K562 treated with DMSO at 1 percent for 12 hours (cell line): Measurements from ENCODE around the gene PPOX. TPM values are rescaled to one million over a fixed set of nuclear protein-coding genes. Genes with fewer than 3 reads are reported as not detected.

Source experiments
- total RNA-seq: library from RNA; unstranded; fragments of 300-600 nt; gene quantifications from 2 replicates; pipeline ENCODE4 v1.2.3, GENCODE V29; 2022; ENCODE audit not compliant: insufficient read depth

Gene PPOX
- total RNA-seq, result 29.1 and 35.6 TPM in 2 replicates

DNA sequence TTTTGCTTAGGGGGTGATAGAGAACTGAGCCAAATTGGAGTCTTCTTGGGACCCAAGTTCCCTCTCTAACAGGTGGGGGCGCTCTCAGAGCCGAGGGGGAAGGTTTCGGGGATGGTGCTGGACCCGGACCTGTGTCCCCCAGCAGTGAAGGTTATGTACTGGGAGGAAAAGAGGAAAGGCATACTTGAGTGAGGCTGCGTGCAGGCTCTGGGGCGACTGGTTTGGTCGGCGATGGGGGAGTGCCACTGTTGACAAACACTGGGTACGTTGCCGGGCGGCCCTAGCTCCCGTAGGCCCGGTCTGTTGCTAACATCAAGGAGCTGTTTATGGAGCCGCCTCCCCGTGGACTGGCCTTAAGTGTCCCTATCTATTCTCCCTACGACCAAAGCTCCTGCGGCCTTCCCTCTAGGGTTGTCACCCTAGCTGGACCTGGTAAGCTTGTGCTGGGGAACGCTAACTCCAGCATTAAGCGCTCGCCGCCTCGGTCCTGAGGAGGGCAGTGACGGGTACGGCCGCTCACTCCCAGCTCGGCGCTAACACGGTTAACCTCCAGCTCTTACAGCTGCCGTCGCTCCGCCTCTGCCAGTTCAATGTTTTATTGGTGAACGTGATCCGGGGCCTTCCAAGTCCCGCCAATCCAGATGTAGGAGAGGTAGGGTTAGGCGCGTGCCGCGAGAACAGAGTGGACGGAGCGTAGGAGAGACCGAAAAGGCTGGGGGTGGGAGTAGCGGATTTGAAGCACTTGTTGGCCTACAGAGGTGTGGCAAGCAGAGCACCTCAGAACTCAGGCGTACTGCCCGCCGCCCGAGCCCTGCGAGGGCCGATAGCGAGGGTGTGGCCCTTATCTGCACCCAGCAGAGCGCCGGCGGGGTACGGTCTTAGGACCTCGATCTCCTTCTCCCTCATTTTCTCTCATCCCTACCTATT is at the start of gene PPOX:
TSS of gene PPOX (plus strand) at position 685 of the 927 bp plus-strand sequence. CDS start 422 bp downstream, outside the sequence.

DNA sequence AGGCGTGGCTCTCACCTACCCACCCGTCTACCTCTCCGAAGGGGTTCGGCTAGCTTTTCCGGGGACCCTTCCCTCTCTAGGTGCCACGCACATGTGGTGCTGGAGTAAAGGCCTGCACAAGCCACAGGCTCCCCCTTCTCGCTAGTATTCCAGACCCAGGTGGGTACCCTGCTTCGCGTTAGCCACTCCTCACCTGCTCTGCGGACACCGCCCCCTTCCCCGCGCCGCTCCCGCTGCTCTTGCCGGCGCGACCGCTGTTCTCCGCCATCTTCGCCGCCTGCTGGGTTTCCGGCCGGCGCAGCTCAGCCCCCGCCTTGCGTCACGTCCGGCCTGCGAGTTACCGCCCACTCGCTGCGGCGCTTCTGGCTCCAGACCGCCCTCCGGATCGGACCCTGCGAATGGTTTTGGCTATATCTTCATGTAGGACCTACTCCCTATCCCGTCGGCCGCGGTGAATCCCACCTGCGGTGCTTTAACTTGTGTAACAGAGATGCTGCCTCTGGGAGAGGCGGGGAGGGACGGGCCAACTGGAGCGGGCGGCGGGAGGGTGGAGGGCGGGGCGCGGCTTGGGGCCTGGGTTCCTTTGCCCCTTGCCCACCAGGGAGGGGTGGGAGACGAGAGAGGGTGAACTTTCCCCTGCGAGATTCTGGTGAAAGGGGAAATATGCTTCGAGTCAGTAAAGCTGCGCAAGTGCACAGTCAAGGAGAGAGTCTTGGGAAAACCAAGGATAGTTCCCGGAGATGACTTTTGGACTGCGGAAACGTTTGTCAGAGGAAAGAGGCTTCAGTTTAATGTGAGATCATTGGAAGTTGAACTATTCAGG is 48.3 kb upstream of the PPOX start, which contains the start of the genes NIT1 and PFDN2:
TSS of gene NIT1 (plus strand) at position 347 of the 823 bp plus-strand sequence. CDS start at position 419, 72 bp downstream.
TSS of gene PFDN2 (minus strand) at position 279 of the 823 bp plus-strand sequence. CDS start at position 268, 11 bp downstream.

DNA sequence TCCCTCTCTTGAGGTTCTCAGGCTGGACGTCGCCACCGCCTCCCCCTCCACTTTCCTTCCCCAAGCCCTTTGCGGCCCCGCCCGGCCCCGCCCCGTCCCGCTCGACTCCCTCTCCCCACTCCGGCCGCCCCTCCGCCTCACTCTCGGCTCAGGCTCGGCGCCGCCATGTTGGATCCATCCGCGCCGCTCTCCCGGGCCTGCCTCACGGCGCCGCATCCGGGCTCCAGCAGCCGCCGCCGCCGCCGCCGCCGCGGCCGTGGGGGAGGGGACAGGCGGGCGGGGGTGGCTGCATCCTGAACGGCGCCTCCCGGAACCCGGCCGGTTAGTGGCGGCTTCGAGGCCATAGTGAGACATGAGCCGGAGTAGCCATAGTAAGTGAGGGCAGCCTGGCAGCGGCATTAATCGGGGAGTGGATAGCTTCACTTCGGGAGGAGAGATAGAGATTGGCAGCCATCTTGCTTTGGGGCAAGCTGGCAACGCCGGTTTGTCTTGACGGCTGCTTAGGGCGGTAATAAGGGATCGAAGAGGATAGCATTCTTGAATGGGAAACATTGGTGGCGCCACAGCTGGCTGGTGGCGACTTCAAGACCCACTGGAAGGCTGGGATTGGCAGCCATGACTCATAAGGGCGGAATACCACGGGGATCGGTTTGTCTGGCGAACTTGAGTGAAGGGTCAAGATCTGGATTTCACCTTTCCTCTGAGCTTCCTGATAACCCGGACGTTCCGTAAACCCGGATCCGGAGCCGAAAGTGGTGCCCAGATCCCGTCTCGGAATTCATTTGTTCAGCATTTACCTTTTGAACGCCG is 33.6 kb upstream of the PPOX start, which contains the start of gene DEDD:
TSS of gene DEDD (minus strand) at position 258 of the 810 bp plus-strand sequence. CDS start 8,205 bp downstream, outside the sequence.

DNA sequence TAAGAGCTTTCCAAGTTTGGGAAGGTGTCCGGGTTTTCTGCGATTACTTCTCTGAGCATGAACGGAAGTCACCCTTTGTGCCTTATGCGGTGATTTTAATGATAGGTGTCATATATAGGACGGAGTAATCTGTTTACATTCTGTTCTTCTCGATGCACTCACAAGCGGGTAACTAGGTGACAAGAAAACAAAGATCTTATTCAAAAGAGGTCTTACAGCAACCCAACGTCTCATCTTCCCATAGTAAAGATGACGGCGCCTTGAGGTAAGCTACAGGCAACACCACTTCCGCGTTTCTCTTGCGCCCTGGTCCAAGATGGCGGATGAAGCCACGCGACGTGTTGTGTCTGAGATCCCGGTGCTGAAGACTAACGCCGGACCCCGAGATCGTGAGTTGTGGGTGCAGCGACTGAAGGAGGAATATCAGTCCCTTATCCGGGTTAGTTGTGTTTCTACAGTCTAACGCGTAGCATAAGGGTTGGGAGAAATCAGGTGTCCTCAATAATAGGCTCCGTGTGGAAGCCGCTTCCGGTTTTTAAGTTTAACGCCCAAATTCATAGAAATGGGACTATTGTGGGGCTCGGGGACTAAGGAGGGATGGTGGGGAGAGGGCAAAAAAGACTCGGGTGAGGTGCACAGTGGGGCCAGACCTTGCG is 12.4 kb upstream of the PPOX start, which contains the start of gene UFC1:
TSS of gene UFC1 (plus strand) at position 297 of the 656 bp plus-strand sequence. CDS start at position 317, 20 bp downstream.

DNA sequence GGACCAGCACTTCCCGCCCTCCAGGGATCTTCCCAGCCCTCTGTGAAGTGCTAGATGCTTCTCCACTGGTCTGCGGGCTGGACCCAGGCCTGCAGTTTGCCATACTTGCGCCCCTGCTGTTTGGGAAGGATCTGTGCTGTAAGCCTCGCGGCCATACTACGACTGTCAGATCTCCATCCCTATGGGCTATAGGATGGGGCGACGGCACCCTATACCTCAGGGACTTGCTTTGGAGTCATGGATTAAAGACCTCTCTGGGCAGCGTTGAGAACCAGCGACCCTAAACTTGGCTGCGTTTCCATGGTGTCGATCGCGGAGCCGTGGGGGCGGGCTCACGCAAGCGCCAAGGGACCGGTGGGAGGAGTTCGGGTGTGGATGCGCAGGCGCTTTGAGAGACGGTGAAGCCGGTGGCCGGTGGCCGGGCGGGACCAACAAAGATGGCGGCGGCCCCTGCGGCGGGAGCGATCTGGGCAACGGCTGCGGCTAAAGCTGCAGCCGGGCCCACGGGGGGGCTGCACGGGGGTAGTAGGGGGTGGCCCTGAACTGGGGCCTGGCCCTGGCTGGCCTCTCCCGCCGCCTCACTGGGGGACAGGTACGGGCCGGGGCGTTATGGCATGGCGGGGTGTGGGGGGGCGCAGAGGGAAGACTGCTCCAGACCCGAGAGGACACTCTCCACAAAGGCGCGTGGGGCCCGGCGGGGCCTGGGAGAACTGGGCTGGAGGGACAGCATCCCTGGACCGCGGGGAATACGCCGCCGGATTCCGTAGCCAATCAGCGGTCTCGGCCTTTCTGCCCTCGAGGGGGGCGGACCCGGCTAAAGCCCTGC is 6.9 kb upstream of the PPOX start, which contains the start of gene USP21:
TSS of gene USP21 (plus strand) at position 414 of the 826 bp plus-strand sequence. CDS start 1,141 bp downstream, outside the sequence.

DNA sequence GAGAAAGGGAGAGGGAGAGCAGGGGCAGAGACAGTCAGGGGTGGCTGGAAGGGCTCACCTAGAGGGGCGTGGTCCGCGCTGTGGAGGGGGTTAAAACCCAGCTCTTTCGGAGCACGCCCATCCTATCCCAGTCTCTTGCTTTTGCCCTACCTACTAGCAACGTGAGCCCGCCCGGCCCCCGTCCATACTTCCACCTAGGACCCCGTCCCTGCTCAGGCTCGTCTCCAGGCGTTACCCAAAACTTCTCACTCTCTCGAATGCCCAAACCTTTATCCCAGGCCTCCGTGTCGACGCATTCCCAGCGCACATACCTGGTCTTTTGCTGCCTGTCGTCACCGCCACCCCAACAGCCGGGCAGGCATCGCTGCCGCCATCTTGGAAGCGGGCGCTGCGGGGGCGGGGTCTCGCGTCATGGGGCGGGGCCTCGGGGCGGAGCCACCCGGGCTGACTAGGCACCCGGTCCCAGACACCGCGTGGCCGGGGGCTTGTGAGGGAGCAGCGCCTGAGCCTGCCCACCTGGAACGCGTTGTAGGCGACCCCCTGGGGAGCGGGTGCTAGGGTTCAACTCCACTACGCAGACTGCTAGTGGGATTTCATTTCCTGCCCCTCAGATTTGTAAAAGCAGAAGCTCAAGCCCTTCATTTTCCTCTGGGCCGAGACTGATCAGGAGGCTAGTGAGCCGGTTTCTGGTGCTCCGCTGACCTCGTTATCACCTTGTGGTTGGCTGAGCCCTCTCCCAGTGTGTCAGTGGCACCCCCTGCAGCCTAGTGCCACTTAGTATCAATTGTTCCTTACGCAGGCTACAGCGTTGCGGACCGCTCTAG is 11.1 kb downstream of the PPOX start, which contains the start of gene B4GALT3:
TSS of gene B4GALT3 (minus strand) at position 396 of the 824 bp plus-strand sequence. CDS start 1,447 bp downstream, outside the sequence.

DNA sequence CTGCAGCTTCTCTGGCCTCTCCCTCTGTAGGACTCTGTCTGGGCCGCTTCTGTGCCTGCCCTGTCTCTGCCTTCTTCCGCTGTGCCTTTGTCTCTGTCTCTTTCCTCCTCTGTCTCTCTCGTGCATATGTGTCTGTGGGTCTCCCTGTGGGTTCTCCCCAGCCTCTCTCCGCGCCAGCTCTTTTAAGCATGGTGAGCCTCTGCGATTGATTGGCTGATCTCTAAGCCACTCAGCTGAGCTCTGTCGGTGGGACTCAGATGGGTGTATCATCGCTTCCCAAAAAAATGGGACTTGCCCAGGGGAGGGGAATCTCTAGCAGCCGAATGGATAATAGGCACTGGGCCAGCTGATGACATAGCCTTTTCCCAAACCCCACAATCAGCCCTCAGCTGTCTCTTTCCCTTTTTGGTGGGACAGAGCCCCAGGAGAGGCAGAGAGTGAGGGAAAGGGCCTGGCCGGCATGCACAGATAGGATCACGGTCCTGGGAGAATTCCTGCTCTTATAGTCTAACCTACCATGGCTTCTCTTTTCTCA is 32.7 kb downstream of the PPOX start, which contains the start of gene ADAMTS4:
TSS of gene ADAMTS4 (minus strand) at position 158 of the 535 bp plus-strand sequence. CDS start 427 bp downstream, outside the sequence.

DNA sequence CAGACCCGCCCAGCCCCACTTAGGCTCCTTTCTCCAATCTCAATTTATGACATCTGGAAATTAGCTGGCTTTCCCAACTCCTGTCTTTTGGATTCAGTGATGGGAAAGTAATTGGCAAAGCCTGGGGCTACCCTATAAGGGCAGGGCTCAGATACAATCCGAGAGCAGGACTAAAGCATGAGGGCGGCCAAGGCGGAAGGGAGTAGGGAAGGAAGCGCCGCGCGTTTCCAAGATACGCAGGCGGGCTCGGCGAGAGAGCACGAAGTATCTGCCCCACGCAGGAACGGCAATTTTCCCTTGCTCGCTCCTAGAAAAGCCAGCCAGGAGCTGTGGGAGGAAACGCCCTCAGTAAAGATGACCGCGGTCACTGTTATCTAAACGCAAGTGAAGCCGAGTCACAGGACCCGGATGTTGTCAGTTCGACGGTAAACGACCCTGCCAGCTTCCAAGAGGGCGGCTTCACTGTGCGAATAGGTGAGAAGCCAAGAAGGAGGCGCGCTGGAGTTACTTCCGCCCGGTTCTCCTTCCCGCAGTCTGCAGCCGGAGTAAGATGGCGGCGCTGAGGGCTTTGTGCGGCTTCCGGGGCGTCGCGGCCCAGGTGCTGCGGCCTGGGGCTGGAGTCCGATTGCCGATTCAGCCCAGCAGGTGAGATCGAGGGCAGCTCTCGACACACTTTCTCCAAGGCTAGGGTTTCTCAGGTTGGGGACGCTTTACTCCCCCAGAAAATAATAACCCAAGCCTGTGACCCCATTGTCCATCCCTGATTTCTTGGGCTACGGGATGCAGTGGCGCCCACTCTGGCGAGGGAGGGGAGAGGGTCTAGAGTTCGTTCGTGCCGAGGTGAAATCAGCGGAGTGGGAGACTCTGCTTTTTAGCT is 35.8 kb downstream of the PPOX start, which contains the start of gene NDUFS2:
TSS of gene NDUFS2 (plus strand) at position 532 of the 877 bp plus-strand sequence. CDS start at position 551, 19 bp downstream.

DNA sequence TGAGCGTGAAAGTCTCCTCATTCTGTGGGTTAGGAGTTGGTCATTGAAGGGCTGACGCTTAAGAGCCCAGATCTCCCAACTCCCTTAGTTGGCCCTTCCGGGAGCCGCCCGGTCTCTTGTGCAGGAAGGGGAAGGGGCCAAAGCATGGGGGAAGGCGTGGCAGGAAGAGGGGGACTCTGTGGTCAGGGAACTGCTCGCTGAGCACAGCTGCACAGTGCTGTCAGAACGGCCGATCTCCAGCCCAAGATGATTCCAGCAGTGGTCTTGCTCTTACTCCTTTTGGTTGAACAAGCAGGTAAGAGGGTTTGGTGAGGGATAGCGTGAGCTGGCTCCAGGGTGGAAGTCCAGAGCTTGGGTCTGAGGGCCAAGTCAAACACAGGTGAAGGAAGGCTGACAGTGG is 48.9 kb downstream of the PPOX start, which contains the start of gene FCER1G:
TSS of gene FCER1G (plus strand) at position 220 of the 400 bp plus-strand sequence. CDS start at position 247, 27 bp downstream.

Other genes with a start within 250 kb of the PPOX start
- not detected in 2 replicates for gene ITLN2, start 211.6 kb upstream of the PPOX start, total RNA-seq
- 30.3 and 70.7 TPM in 2 replicates for gene F11R, start 145.3 kb upstream of the PPOX start, total RNA-seq
- 2.0 TPM in 1 of 2 replicates, not detected in the other for gene TSTD1, start 127.5 kb upstream of the PPOX start, total RNA-seq
- 60.5 and 62.8 TPM in 2 replicates for gene USF1, start 120.4 kb upstream of the PPOX start, total RNA-seq
- not detected in 2 replicates for gene ARHGAP30, start 96.5 kb upstream of the PPOX start, total RNA-seq
- not detected in 2 replicates for gene NECTIN4, start 76.9 kb upstream of the PPOX start, total RNA-seq
- gene KLHDC9, start 68.1 kb upstream of the PPOX start, total RNA-seq, result not detected in 2 replicates
- 159 and 181 TPM in 2 replicates for gene PFDN2, start 48.4 kb upstream of the PPOX start, total RNA-seq
- 33.4 and 47.9 TPM in 2 replicates for gene NIT1, start 48.3 kb upstream of the PPOX start, total RNA-seq
- gene DEDD, start 33.8 kb upstream of the PPOX start, total RNA-seq, result 21.0 and 35.0 TPM in 2 replicates
- 87.4 and 100 TPM in 2 replicates for gene UFC1, start 12.4 kb upstream of the PPOX start, total RNA-seq
- 19.1 and 27.5 TPM in 2 replicates for gene USP21, start 6.9 kb upstream of the PPOX start, total RNA-seq
- gene B4GALT3, start 11.1 kb downstream of the PPOX start, total RNA-seq, result 64.7 and 86.5 TPM in 2 replicates
- 1.3 and 1.7 TPM in 2 replicates for gene ADAMTS4, start 32.6 kb downstream of the PPOX start, total RNA-seq
- gene NDUFS2, start 35.9 kb downstream of the PPOX start, total RNA-seq, result 91.5 and 101 TPM in 2 replicates
- gene FCER1G, start 48.9 kb downstream of the PPOX start, total RNA-seq, result 3.5 TPM in 1 of 2 replicates, not detected in the other
- gene APOA2, start 57.2 kb downstream of the PPOX start, total RNA-seq, result not detected in 2 replicates
- 15.8 and 16.9 TPM in 2 replicates for gene TOMM40L, start 59.6 kb downstream of the PPOX start, total RNA-seq
- gene NR1I3, start 71.8 kb downstream of the PPOX start, total RNA-seq, result not detected in 2 replicates
- not detected in 2 replicates for gene PCP4L1, start 92.3 kb downstream of the PPOX start, total RNA-seq
- 3.6 and 6.8 TPM in 2 replicates for gene MPZ, start 143.5 kb downstream of the PPOX start, total RNA-seq
- 109 and 198 TPM in 2 replicates for gene SDHC, start 148.0 kb downstream of the PPOX start, total RNA-seq
- gene CFAP126, start 201.4 kb downstream of the PPOX start, total RNA-seq, result not detected in 2 replicates